ENCODE measurements around the gene PCSK5. TPM values are rescaled to one million over a fixed set of nuclear protein-coding genes. Genes with fewer than 3 reads are reported as not detected.

Gene PCSK5
- total RNA-seq, 2 donors from 2014 or later = 2.4 to 32.2 TPM

- Histone ChIP-seq H3K36me3 (no peaks in the 10 kb centered on the region), H3K27ac (no peak overlapping the region), H3K4me3 (no peak overlapping the region), H3K4me1 (replicated peaks) (no peaks in the 10 kb centered on the region), H3K27me3 (replicated peaks; ENCODE audit: insufficient read depth) (no peaks in the 10 kb centered on the region), H3K9me3 (no peaks in the 10 kb centered on the region)
- intact Hi-C loops (cut with DNase I) = no loop called here
- 58% methylated on average over 5 of the region's 5 CpGs for WGBS
- no peak for DNase-seq (ENCODE audit: low spot score)
- TF ChIP-seq POLR2AphosphoS5 (IDR thresholded peaks at IDR 0.05) (no peak), POLR2A (IDR thresholded peaks at IDR 0.05) (no peak), CTCF (IDR thresholded peaks at IDR 0.05) (no peak)
Observed at GRCh38 chr9:76294301-76294700, 403.8 kb downstream of the PCSK5 start.

- WGBS = 90% methylated on average over 11 of the region's 11 CpGs
Observed at GRCh38 chr9:76296561-76297310, 406.3 kb downstream of the PCSK5 start.

GRCh38 chr9:76297721-76298239 is 407.3 kb downstream of the PCSK5 start:
- H3K27me3 ChIP-seq (replicated peaks; ENCODE audit: insufficient read depth) = no peaks in the 10 kb centered on the region
- TF ChIP-seq POLR2A (IDR thresholded peaks at IDR 0.05) = no peak
- no peak for TF ChIP-seq POLR2AphosphoS5 (IDR thresholded peaks at IDR 0.05)
- TF ChIP-seq CTCF (IDR thresholded peaks at IDR 0.05) = no peak
- no peaks in the 10 kb centered on the region for H3K9me3 ChIP-seq
- no peaks in the 10 kb centered on the region for H3K36me3 ChIP-seq
- intact Hi-C loops (cut with DNase I) = loop anchor here (5.0 kb wide), 1 partner anchor 405 kb away; the partner anchor contains the start of gene PCSK5
- H3K27ac ChIP-seq = no peak overlapping the region
- no peak for DNase-seq (ENCODE audit: low spot score)
- H3K4me3 ChIP-seq = no peak overlapping the region
- 46% methylated on average over 14 of the region's 14 CpGs for WGBS
- H3K4me1 ChIP-seq (replicated peaks) = no peaks in the 10 kb centered on the region

More at GRCh38 chr9:76296561-76297310, 406.3 kb downstream of the PCSK5 start:
- Histone ChIP-seq H3K4me1 (replicated peaks) (no peaks in the 10 kb centered on the region), H3K36me3 (no peaks in the 10 kb centered on the region), H3K27ac (no peak overlapping the region), H3K4me3 (no peak overlapping the region), H3K9me3 (no peaks in the 10 kb centered on the region), H3K27me3 (replicated peaks; ENCODE audit: insufficient read depth) (no peaks in the 10 kb centered on the region)
- TF ChIP-seq POLR2A (IDR thresholded peaks at IDR 0.05) = no peak
- intact Hi-C loops (cut with DNase I) = loop anchor here (5.0 kb wide), 1 partner anchor 404 kb away; the partner anchor contains the start of gene PCSK5
- no peak for DNase-seq (ENCODE audit: low spot score)

- WGBS = 40% methylated on average over 3 of the region's 3 CpGs
- Histone ChIP-seq H3K4me1 (replicated peaks) (no peaks in the 10 kb centered on the region), H3K27ac (no peak overlapping the region), H3K27me3 (replicated peaks; ENCODE audit: insufficient read depth) (no peaks in the 10 kb centered on the region), H3K36me3 (no peaks in the 10 kb centered on the region), H3K9me3 (no peaks in the 10 kb centered on the region), H3K4me3 (no peak overlapping the region)
- TF ChIP-seq POLR2AphosphoS5 (IDR thresholded peaks at IDR 0.05) = no peak
- no peak for TF ChIP-seq POLR2A (IDR thresholded peaks at IDR 0.05)
- TF ChIP-seq CTCF (IDR thresholded peaks at IDR 0.05) = no peak
- intact Hi-C loops (cut with DNase I) = loop anchor here (5.0 kb wide), 1 partner anchor 406 kb away; the partner anchor contains the start of gene PCSK5
- DNase-seq (ENCODE audit: low spot score) = no peak
Observed at GRCh38 chr9:76298521-76299144, 408.2 kb downstream of the PCSK5 start.

- Histone ChIP-seq H3K27ac (no peak overlapping the region), H3K9me3 (no peaks in the 10 kb centered on the region), H3K4me1 (replicated peaks) (no peaks in the 10 kb centered on the region), H3K27me3 (replicated peaks; ENCODE audit: insufficient read depth) (no peaks in the 10 kb centered on the region), H3K36me3 (no peaks in the 10 kb centered on the region), H3K4me3 (no peak overlapping the region)
- TF ChIP-seq CTCF (IDR thresholded peaks at IDR 0.05) (no peak), POLR2AphosphoS5 (IDR thresholded peaks at IDR 0.05) (no peak), POLR2A (IDR thresholded peaks at IDR 0.05) (no peak)
- intact Hi-C loops (cut with DNase I) = loop anchor here (5.0 to 10.0 kb wide), 3 partner anchors 438 to 1035 kb away; no protein-coding TSS in a partner anchor
- no peak for DNase-seq (ENCODE audit: low spot score)
- WGBS = 56% methylated on average over 3 of the region's 3 CpGs
Observed at GRCh38 chr9:76302543-76302942, 412.1 kb downstream of the PCSK5 start.

Measured in prostate gland (tissue), 2 donors.